H9 (cell line): ENCODE results near the gene CTNNBL1. TPM values are rescaled to one million over a fixed set of nuclear protein-coding genes. Genes with fewer than 3 reads are reported as not detected.

Experiments
- DNase-seq: peaks from one replicate; pipeline ENCODE4 v3.0.0-alpha.2; 2017
- H2AFZ ChIP-seq: one replicate; pipeline ENCODE4 v1.6.1; 2013; ENCODE audit warnings: mild to moderate bottlenecking, low read length, control low read depth, moderate library complexity
- H2AK5ac ChIP-seq: 2 replicates; pipeline ENCODE4 v1.6.1; 2013; ENCODE audit warnings: low read length, control low read depth, mixed read lengths; ENCODE audit not compliant: insufficient read length
- H2BK120ac ChIP-seq: one replicate; pipeline ENCODE4 v1.6.1; 2013; ENCODE audit warnings: low read depth, mild to moderate bottlenecking, low read length, control low read depth, inconsistent platforms; ENCODE audit not compliant: poor library complexity, severe bottlenecking
- H2BK12ac ChIP-seq: 2 replicates; pipeline ENCODE4 v1.6.1; 2013; ENCODE audit warnings: low read length, control low read depth, mixed read lengths, low read depth; ENCODE audit not compliant: insufficient read length
- H2BK15ac ChIP-seq: 2 replicates; pipeline ENCODE4 v1.6.1; 2013; ENCODE audit warnings: low read depth, low read length, control low read depth
- H2BK20ac ChIP-seq: one replicate; pipeline ENCODE4 v1.6.1; 2013; ENCODE audit warnings: low read depth, mild to moderate bottlenecking, low read length, control low read depth, inconsistent platforms; ENCODE audit not compliant: poor library complexity, severe bottlenecking
- H2BK5ac ChIP-seq: 2 replicates; pipeline ENCODE4 v1.6.1; 2013; ENCODE audit warnings: low read length, control low read depth, mixed read lengths; ENCODE audit not compliant: insufficient read length
- H3K14ac ChIP-seq: 2 replicates; pipeline ENCODE4 v1.6.1; 2013; ENCODE audit warnings: low read length, control low read depth; ENCODE audit not compliant: insufficient read depth
- H3K18ac ChIP-seq: 2 replicates; pipeline ENCODE4 v1.6.1; 2013; ENCODE audit warnings: low read depth, mild to moderate bottlenecking, mixed read lengths, low read length, control low read depth; ENCODE audit not compliant: insufficient read length
- H3K23ac ChIP-seq: 2 replicates; pipeline ENCODE4 v1.6.1; 2013; ENCODE audit warnings: low read length, control low read depth, mixed read lengths, low read depth; ENCODE audit not compliant: insufficient read length
- H3K23me2 ChIP-seq: 2 replicates; pipeline ENCODE4 v1.6.1; 2013; ENCODE audit warnings: low read depth, mild to moderate bottlenecking, mixed read lengths, low read length, control low read depth; ENCODE audit not compliant: insufficient read length, poor library complexity, severe bottlenecking
- H3K27ac ChIP-seq: 2 replicates; pipeline ENCODE4 v1.5.1; 2013; ENCODE audit warnings: low read length, control low read depth, mixed read lengths, low read depth; ENCODE audit not compliant: insufficient read length
- H3K27me3 ChIP-seq: 2 replicates; pipeline ENCODE4 v1.6.1; 2013; ENCODE audit warnings: low read length, control low read depth, inconsistent platforms; ENCODE audit not compliant: insufficient read depth
- H3K4ac ChIP-seq: 2 replicates; pipeline ENCODE4 v1.6.1; 2013; ENCODE audit warnings: low read depth, mild to moderate bottlenecking, control low read depth, inconsistent platforms, low read length, moderate library complexity
- H3K4me1 ChIP-seq: 2 replicates; pipeline ENCODE4 v1.6.1; 2013; ENCODE audit warnings: low read length, control low read depth, inconsistent platforms; ENCODE audit not compliant: insufficient read depth
- H3K4me2 ChIP-seq: 2 replicates; pipeline ENCODE4 v1.6.1; 2013; ENCODE audit warnings: low read length, control low read depth, mixed read lengths; ENCODE audit not compliant: insufficient read length, insufficient read depth
- H3K56ac ChIP-seq: 2 replicates; pipeline ENCODE4 v1.6.1; 2013; ENCODE audit warnings: low read depth, mild to moderate bottlenecking, mixed read lengths, low read length, control low read depth; ENCODE audit not compliant: insufficient read length
- H3K79me1 ChIP-seq: 2 replicates; pipeline ENCODE4 v1.6.1; 2013; ENCODE audit warnings: low read depth, mild to moderate bottlenecking, moderate library complexity, low read length, control low read depth, inconsistent platforms; ENCODE audit not compliant: insufficient read depth, poor library complexity, severe bottlenecking
- H3K79me2 ChIP-seq: 2 replicates; pipeline ENCODE4 v1.6.1; 2013; ENCODE audit warnings: low read length, control low read depth, inconsistent platforms; ENCODE audit not compliant: insufficient read depth
- H3K9ac ChIP-seq: 2 replicates; pipeline ENCODE4 v1.6.1; 2013; ENCODE audit warnings: low read length, control low read depth, mixed read lengths; ENCODE audit not compliant: insufficient read length; ENCODE audit errors: extremely low read depth
- H3K9me3 ChIP-seq: one replicate; pipeline ENCODE4 v1.6.1; 2013; ENCODE audit warnings: low read depth, low read length, inconsistent platforms; ENCODE audit not compliant: control insufficient read depth
- H3T11ph ChIP-seq: one replicate; pipeline ENCODE4 v1.6.1; 2013; ENCODE audit warnings: mild to moderate bottlenecking, low read length, control low read depth, inconsistent platforms
- H4K20me1 ChIP-seq: one replicate; pipeline ENCODE4 v1.6.1; 2013; ENCODE audit not compliant: control insufficient read depth, insufficient read length, insufficient read depth
- H4K5ac ChIP-seq: 2 replicates; pipeline ENCODE4 v1.6.1; 2013; ENCODE audit warnings: low read depth, mild to moderate bottlenecking, mixed read lengths, low read length, control low read depth; ENCODE audit not compliant: insufficient read length
- H4K8ac ChIP-seq: replicated peaks from 2 replicates; pipeline ENCODE4 v1.6.1; 2013; ENCODE audit warnings: low read length, control low read depth, mixed read lengths, low read depth; ENCODE audit not compliant: insufficient read length
- H4K91ac ChIP-seq: 2 replicates; pipeline ENCODE4 v1.6.1; 2013; ENCODE audit warnings: low read depth, mild to moderate bottlenecking, moderate library complexity, mixed read lengths, low read length, control low read depth; ENCODE audit not compliant: insufficient read length
- H3K27ac Mint-ChIP-seq, 3 experiments: 2 replicates in 2 of 3; 3 replicates in 1 of 3; pipeline ENCODE4 v1.8.0; 2020 to 2021; ENCODE audit warnings: mixed read lengths in 3 of 3, mild to moderate bottlenecking in 1 of 3, moderate library complexity in 1 of 3
- H3K27me3 Mint-ChIP-seq: 2 replicates; pipeline ENCODE4 v1.8.0; 2021; ENCODE audit warnings: low read depth, mild to moderate bottlenecking, moderate library complexity, mixed read lengths
- H3K36me3 Mint-ChIP-seq, 3 experiments: 2 replicates in 2 of 3; 3 replicates in 1 of 3; pipeline ENCODE4 v1.8.0; 2020 to 2021; ENCODE audit warnings: low read depth in 3 of 3, mixed read lengths in 3 of 3; ENCODE audit not compliant: insufficient read depth in 1 of 3
- H3K4me1 Mint-ChIP-seq, 2 experiments: 2 replicates each; pipeline ENCODE4 v1.8.0; 2020; ENCODE audit warnings: mixed read lengths in 2 of 2
- H3K4me3 Mint-ChIP-seq, 2 experiments: 2 replicates in 1 of 2; 3 replicates in 1 of 2; pipeline ENCODE4 v1.8.0; 2020 to 2021; ENCODE audit warnings: mild to moderate bottlenecking in 2 of 2, mixed read lengths in 2 of 2, moderate library complexity in 1 of 2
- H3K9me3 Mint-ChIP-seq, 2 experiments: 2 replicates in 1 of 2; 3 replicates in 1 of 2; pipeline ENCODE4 v1.8.0; 2020; ENCODE audit warnings: mild to moderate bottlenecking in 2 of 2, mixed read lengths in 2 of 2, moderate library complexity in 1 of 2
- WGBS: extraction: QIAGEN DNeasy Blood & Tissue Kit; methylation state at CpG from one replicate; pipeline ENCODE4 v1.1.7; 2013; ENCODE audit warnings: missing lambda C conversion rate, low lambda C conversion rate, mixed read lengths; ENCODE audit not compliant: insufficient read length; ENCODE audit errors: extremely low coverage; 5-methylcytosine and 5-hydroxymethylcytosine counted together
- total RNA-seq: library from RNA; stranded (reverse); gene quantifications from 2 replicates; pipeline ENCODE4 v1.2.1, GENCODE V29; 2021
- TF ChIP-seq, protein P1 (sequence below): fragments of 200-600 bp; sonication (generic); conservative IDR thresholded peaks from 3 replicates; pipeline ENCODE4 v1.8.0; 2021; ENCODE audit warnings: antibody characterized with exemption, mild to moderate bottlenecking

Gene CTNNBL1
- total RNA-seq, 1 experiment from 2014 or later, result 67.2 TPM

DNA sequence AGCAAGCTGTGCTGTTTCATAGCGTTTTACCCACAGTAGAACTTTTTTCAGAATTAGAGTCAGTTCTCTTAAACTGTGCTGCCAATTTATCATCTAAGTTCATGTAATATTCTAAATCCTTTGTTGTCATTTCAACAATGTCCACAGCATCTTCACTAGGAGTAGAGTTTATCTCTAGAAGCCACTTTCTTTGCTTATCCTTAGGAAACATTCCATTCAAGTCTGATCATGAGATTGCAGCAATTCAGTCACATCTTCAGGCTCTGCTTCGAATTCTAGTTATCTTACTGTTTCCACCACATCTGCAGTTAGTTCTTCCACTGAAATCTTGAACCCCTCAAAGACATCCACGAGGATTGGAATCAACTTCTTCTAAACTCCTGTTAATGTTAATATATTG, 12.5 kb downstream of the CTNNBL1 start:
- no peak overlapping the region for H3K27ac Mint-ChIP-seq
- Histone ChIP-seq H2BK20ac (no peak overlapping the region), H2AFZ (no peak overlapping the region), H2BK5ac (no peak overlapping the region), H3K14ac (no peak overlapping the region), H4K5ac (no peak overlapping the region), H3K4me1 (no peaks in the 10 kb centered on the region), H3K18ac (no peak overlapping the region), H3K79me2 (peaks cover 3% of the 10 kb centered on the region; the same call in 1 of the 2 replicates), H3K23ac (no peak overlapping the region), H3K56ac (no peak overlapping the region), H3K79me1 (no peaks in the 10 kb centered on the region), H4K91ac (no peak overlapping the region), H2BK120ac (no peak overlapping the region), H3K4ac (no peak overlapping the region), H3K27ac (no peak overlapping the region), H3T11ph (no peak overlapping the region), H4K20me1 (no peaks in the 10 kb centered on the region), H3K23me2 (no peaks in the 10 kb centered on the region), H2BK12ac (no peak overlapping the region), H4K8ac (no peak overlapping the region), H3K4me2 (no peak overlapping the region), H3K9ac (no peak overlapping the region), H2BK15ac (no peak overlapping the region), H2AK5ac (no peak overlapping the region), H3K9me3 (no peaks in the 10 kb centered on the region), H3K27me3 (no peaks in the 10 kb centered on the region; the same call in 1 of the 2 replicates)
- no peaks in the 10 kb centered on the region for H3K27me3 Mint-ChIP-seq
- no CpG with 5 or more reads among the region's 3 CpGs for WGBS
- peaks cover 0 to 7% (median 6%) of the 10 kb centered on the region in 3 experiments; a peak in 4 of 7 replicates for H3K36me3 Mint-ChIP-seq
- no peak overlapping the region for H3K4me3 Mint-ChIP-seq
- peaks cover 4 to 9% of the 10 kb centered on the region in 2 experiments; a peak in 3 of 5 replicates for H3K9me3 Mint-ChIP-seq
- TF ChIP-seq, protein P1, sequence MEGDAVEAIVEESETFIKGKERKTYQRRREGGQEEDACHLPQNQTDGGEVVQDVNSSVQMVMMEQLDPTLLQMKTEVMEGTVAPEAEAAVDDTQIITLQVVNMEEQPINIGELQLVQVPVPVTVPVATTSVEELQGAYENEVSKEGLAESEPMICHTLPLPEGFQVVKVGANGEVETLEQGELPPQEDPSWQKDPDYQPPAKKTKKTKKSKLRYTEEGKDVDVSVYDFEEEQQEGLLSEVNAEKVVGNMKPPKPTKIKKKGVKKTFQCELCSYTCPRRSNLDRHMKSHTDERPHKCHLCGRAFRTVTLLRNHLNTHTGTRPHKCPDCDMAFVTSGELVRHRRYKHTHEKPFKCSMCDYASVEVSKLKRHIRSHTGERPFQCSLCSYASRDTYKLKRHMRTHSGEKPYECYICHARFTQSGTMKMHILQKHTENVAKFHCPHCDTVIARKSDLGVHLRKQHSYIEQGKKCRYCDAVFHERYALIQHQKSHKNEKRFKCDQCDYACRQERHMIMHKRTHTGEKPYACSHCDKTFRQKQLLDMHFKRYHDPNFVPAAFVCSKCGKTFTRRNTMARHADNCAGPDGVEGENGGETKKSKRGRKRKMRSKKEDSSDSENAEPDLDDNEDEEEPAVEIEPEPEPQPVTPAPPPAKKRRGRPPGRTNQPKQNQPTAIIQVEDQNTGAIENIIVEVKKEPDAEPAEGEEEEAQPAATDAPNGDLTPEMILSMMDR, result no peak
- H3K4me1 Mint-ChIP-seq, result peaks cover under 1 to 4% of the 10 kb centered on the region in 2 experiments; a peak in 3 of 4 replicates
- DNase-seq, result no peak
